ENCODE data around the gene GAREM1. TPM values are rescaled to one million over a fixed set of nuclear protein-coding genes. Genes with fewer than 3 reads are reported as not detected.
"Not testable (repeated sequence)": the region's sequence is repeated elsewhere in the genome, so short reads cannot be mapped to it uniquely, and the experiment has no call there.

Gene GAREM1
- total RNA-seq, 1 donor from 2014 or later, result 8.7 TPM

DNA sequence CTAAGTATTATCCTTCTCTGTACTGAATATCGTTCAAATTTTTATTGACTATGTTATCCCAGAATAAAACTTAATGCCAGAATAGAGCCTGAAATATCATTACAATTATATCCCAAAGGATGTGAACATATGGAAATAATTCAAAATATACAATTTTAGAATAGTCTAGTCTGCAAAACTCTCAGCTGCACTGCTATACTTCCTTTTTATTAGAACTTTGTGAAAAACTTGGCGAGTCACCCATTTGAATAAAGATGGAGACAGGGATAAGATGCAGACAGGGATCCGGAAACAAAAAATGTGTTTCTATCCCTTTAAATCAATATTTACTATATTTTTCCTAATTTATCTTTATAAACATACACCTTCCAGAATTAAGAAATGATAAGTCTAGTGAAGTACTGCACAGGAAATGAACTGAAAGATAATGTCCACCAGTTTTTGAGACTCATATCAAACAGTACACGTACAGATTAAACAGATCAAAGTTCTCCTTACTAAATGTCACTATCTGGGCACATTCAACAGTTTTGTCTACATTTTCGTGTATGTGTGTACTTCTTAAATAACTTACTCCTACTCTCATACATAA, 173.0 kb downstream of the GAREM1 start:
- H3K27ac Mint-ChIP-seq (ENCODE audit: unreplicated experiment), result no peak overlapping the region
- TF ChIP-seq, protein P1, sequence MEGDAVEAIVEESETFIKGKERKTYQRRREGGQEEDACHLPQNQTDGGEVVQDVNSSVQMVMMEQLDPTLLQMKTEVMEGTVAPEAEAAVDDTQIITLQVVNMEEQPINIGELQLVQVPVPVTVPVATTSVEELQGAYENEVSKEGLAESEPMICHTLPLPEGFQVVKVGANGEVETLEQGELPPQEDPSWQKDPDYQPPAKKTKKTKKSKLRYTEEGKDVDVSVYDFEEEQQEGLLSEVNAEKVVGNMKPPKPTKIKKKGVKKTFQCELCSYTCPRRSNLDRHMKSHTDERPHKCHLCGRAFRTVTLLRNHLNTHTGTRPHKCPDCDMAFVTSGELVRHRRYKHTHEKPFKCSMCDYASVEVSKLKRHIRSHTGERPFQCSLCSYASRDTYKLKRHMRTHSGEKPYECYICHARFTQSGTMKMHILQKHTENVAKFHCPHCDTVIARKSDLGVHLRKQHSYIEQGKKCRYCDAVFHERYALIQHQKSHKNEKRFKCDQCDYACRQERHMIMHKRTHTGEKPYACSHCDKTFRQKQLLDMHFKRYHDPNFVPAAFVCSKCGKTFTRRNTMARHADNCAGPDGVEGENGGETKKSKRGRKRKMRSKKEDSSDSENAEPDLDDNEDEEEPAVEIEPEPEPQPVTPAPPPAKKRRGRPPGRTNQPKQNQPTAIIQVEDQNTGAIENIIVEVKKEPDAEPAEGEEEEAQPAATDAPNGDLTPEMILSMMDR (IDR thresholded peaks at IDR 0.05; ENCODE audit: partially characterized antibody, unreplicated experiment), result no peak
- DNase-seq, result no peak
- peaks cover 4% of the 10 kb centered on the region for H3K4me1 Mint-ChIP-seq (ENCODE audit: low read depth, unreplicated experiment)
- peaks cover 2% of the 10 kb centered on the region for H3K27me3 Mint-ChIP-seq (ENCODE audit: unreplicated experiment)
- no peaks in the 10 kb centered on the region for H3K9me3 Mint-ChIP-seq (ENCODE audit: unreplicated experiment)
- no peaks in the 10 kb centered on the region for H3K36me3 Mint-ChIP-seq (ENCODE audit: unreplicated experiment)
- H3K4me3 Mint-ChIP-seq (ENCODE audit: unreplicated experiment), result no peak overlapping the region

DNA sequence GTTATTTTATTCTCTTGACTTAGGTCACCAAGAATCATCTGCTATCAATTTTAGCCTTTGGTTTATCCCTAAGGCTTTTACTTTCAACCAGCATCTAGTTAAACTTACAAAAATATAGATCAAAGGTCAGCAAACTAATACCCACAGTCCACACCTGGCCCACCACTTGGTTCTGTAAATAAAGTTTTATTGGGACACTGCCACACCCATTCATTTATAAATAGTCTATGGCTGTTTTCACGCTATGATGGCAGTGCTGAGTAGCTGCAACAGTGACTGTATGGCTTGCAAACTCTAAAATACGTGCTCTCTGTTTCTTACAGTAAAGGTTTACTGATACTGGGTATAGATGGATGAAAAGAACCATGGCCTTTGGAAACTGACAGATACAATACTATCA, 173.8 kb downstream of the GAREM1 start:
- TF ChIP-seq, protein P1 (IDR thresholded peaks at IDR 0.05; ENCODE audit: partially characterized antibody, unreplicated experiment), result no peak
- H3K9me3 Mint-ChIP-seq (ENCODE audit: unreplicated experiment), result no peaks in the 10 kb centered on the region
- DNase-seq, result no peak
- H3K4me1 Mint-ChIP-seq (ENCODE audit: low read depth, unreplicated experiment), result peaks cover 4% of the 10 kb centered on the region
- no peak overlapping the region for H3K27ac Mint-ChIP-seq (ENCODE audit: unreplicated experiment)
- no peaks in the 10 kb centered on the region for H3K27me3 Mint-ChIP-seq (ENCODE audit: unreplicated experiment)
- no peak overlapping the region for H3K4me3 Mint-ChIP-seq (ENCODE audit: unreplicated experiment)
- no peaks in the 10 kb centered on the region for H3K36me3 Mint-ChIP-seq (ENCODE audit: unreplicated experiment)

DNA sequence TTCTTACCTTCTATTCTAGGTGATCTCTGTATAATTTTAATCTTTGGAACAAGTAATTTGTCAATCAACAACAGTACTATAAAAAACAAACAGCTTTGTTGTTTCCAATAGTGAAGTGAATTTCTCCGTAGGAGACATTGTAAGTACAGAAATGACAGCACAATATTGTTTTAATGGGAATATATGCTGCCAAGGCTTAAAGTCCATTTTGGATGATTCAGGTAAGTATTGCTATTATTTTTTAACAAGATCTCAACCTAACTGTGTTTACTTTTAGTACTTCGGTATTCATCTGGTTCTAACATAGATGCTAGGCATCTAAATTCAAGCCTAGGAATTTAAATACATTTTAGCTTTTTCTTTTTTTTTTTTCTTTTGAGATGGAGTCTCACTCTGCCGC, 175.1 kb downstream of the GAREM1 start:
- Mint-ChIP-seq H3K27me3 (ENCODE audit: unreplicated experiment) (no peaks in the 10 kb centered on the region), H3K9me3 (ENCODE audit: unreplicated experiment) (no peaks in the 10 kb centered on the region), H3K27ac (ENCODE audit: unreplicated experiment) (no peak overlapping the region), H3K4me1 (ENCODE audit: low read depth, unreplicated experiment) (peaks cover 4% of the 10 kb centered on the region), H3K36me3 (ENCODE audit: unreplicated experiment) (no peaks in the 10 kb centered on the region), H3K4me3 (ENCODE audit: unreplicated experiment) (no peak overlapping the region)
- TF ChIP-seq, protein P1 (IDR thresholded peaks at IDR 0.05; ENCODE audit: partially characterized antibody, unreplicated experiment), result no peak
- no peak for DNase-seq

DNA sequence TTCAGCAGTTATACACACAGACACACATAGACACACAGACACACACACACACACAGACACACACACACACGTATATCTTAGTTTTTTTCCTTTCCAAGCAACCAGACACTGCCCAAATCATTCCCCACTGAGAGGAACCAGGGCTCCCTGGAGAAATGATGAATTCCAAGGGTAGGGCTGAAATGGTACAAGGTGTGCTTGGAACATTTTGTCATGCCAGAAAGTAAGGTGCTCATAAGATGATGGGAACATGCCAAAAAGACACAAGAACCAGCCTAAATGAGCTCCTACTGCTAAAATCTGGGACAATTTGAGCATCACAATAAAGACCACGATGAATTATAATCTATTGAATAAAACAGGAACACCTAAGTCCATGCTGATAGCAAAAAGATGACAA, 177.6 kb downstream of the GAREM1 start:
- no peak for DNase-seq
- H3K27ac Mint-ChIP-seq (ENCODE audit: unreplicated experiment), result no peak overlapping the region
- no peaks in the 10 kb centered on the region for H3K27me3 Mint-ChIP-seq (ENCODE audit: unreplicated experiment)
- no peaks in the 10 kb centered on the region for H3K9me3 Mint-ChIP-seq (ENCODE audit: unreplicated experiment)
- TF ChIP-seq, protein P1 (IDR thresholded peaks at IDR 0.05; ENCODE audit: partially characterized antibody, unreplicated experiment), result no peak
- peaks cover 2% of the 10 kb centered on the region for H3K4me1 Mint-ChIP-seq (ENCODE audit: low read depth, unreplicated experiment)
- H3K36me3 Mint-ChIP-seq (ENCODE audit: unreplicated experiment), result no peaks in the 10 kb centered on the region
- H3K4me3 Mint-ChIP-seq (ENCODE audit: unreplicated experiment), result no peak overlapping the region

DNA sequence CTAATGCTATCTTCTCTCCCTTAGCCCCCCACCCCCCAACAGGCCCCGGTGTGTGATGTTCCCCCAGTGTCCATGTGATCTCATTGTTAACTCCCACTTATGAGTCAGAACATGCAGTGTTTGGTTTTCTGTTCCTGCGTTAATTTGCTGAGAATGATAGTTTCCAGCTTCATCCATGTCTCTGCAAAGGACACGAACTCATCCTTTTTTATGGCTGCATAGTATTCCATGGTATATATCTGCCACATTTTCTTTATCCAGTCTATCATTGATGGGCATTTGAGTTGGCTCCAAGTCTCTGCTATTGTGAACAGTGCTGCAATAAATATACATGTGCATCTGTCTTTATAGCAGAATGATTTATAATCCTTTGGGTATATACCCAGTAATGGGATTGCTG, 179.1 kb downstream of the GAREM1 start:
- H3K36me3 Mint-ChIP-seq (ENCODE audit: unreplicated experiment); DNase-seq; H3K27me3 Mint-ChIP-seq (ENCODE audit: unreplicated experiment); H3K27ac Mint-ChIP-seq (ENCODE audit: unreplicated experiment); H3K4me3 Mint-ChIP-seq (ENCODE audit: unreplicated experiment); H3K9me3 Mint-ChIP-seq (ENCODE audit: unreplicated experiment); H3K4me1 Mint-ChIP-seq (ENCODE audit: low read depth, unreplicated experiment): not testable (repeated sequence)

Measured in glutamatergic neuron (in vitro differentiated cells).